ENCODE data around the gene RARA.
A peak's percentile ranks its signal among the peaks of the same experiment; 100 is the strongest.

RARA gene

GRCh38 chr17:40330850-40331470 is 22.0 kb downstream of the RARA start:
- H3K4me3 ChIP-seq (ENCODE audit: low read length): no peak overlapping the region
- no peak for DNase-seq (ENCODE audit: low read depth)
- no peak for TF ChIP-seq CTCF (conservative IDR thresholded peaks at IDR 0.05; ENCODE audit: low read depth, low read length)

DNA sequence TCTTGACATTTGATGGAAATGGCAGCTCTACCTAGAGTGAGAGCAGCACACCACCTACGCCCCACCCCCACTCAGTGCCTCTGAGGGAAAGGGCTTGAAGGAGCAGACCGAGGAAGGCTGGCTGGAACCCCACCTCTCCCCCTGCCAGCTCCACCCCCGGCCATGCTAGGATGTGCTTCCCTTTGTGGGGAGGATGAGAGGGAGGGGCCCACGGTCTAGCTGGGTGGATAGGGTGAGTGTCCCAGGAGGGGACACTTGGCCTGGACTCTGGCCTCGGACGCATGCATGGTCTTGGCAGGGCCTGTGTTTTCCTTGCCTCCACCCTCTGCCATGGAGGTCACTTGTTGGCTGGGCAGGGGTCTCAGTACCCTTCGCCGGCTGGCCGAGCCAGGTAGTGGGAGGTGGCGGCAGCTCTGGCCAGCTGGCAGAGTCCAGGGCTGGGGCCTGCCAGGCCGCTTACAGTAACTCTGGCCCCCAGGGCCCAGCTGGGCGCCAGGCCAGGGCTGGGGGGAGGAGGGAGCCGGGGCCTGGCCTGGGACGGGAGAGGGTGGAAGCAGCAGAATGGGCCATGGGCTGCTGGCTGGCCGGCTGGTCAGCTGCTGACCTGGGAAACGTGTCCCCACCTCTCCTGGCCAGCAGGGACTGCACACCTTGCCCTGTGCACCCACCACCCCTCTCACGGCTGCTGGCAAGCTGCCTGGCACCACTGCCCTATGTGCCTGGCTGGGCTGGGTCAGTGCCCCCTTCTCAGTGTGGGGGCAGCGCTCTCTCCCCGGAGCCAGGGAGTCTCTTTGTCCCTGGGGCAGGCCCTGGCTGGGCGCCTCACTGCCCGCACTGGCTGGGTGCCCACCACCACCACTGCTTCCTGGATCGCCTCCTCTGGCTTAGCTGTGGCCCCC is 23.0 kb downstream of the RARA start:
- no peak for TF ChIP-seq CTCF (conservative IDR thresholded peaks at IDR 0.05; ENCODE audit: low read depth, low read length)
- H3K4me3 ChIP-seq (ENCODE audit: low read length): no peak overlapping the region
- peak; percentile 61 for DNase-seq (ENCODE audit: low read depth)

GRCh38 chr17:40333781-40334448 is 24.9 kb downstream of the RARA start:
- no peak overlapping the region for H3K4me3 ChIP-seq (ENCODE audit: low read length)
- no peak for TF ChIP-seq CTCF (conservative IDR thresholded peaks at IDR 0.05; ENCODE audit: low read depth, low read length)
- DNase-seq (ENCODE audit: low read depth): no peak

GRCh38 chr17:40335620-40336019 is 26.6 kb downstream of the RARA start:
- H3K4me3 ChIP-seq (ENCODE audit: low read length): no peak overlapping the region
- TF ChIP-seq CTCF (conservative IDR thresholded peaks at IDR 0.05; ENCODE audit: low read depth, low read length): no peak
- no peak for DNase-seq (ENCODE audit: low read depth)

DNA sequence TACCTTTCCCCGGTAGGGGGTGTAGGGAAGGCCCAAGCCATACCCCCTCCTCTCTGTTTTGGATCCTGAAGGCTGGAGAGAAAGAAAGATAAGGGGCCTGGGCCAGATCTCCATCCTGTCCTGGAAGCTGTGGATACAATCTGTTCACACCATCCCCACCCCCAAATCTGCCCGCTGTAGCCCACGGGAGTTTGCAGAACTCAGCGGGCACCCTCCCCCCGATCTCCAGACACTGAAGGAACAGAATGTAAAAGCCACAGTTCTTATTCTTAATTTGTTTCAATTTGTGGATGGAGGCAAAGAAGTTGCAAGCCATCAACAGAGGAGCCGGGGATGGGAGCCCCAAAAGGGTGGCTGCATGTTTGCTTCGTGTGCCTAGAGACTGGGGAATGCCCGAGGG is 28.4 kb downstream of the RARA start:
- no peak overlapping the region for H3K4me3 ChIP-seq (ENCODE audit: low read length)
- TF ChIP-seq CTCF (conservative IDR thresholded peaks at IDR 0.05; ENCODE audit: low read depth, low read length): no peak
- no peak for DNase-seq (ENCODE audit: low read depth)

DNA sequence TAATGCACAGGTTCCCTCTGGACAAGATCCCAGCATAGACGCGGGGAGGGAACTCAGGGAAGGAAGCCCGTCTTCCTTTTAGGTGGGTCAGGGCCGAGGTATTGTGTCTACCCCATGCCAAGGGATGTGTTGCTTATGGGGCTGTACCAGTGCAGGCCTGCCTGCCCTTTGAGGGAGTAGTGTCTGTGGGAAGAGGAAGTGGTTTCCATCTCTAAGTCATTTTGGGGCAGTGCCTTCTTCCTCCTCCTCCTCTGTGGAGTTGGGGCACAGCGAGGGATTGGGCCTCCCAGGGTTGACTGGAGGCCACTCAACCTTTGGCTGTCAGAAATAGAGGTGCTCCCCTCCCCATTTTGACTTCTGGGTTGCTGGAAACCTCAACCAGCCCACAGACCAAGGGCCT is 29.1 kb downstream of the RARA start:
- no peak for TF ChIP-seq CTCF (conservative IDR thresholded peaks at IDR 0.05; ENCODE audit: low read depth, low read length)
- H3K4me3 ChIP-seq (ENCODE audit: low read length): no peak overlapping the region
- no peak for DNase-seq (ENCODE audit: low read depth)
